ENCODE data around the gene MYNN.

Gene MYNN

GRCh38 chr3:169758359-169758994 lies 14.7 kb upstream of the MYNN start:
- H3K27ac ChIP-seq (ENCODE audit: poor library complexity, severe bottlenecking): peak overlapping the region; percentile 75
- peaks cover 26% of the 10 kb centered on the region for H3K4me1 ChIP-seq (ENCODE audit: insufficient read depth, poor library complexity, severe bottlenecking)
- ATAC-seq (ENCODE audit: low read depth): no peak
- no peaks in the 10 kb centered on the region for H3K27me3 ChIP-seq (ENCODE audit: insufficient read depth, poor library complexity, severe bottlenecking)
- no peak for TF ChIP-seq CTCF (IDR thresholded peaks at IDR 0.05; ENCODE audit: poor library complexity, severe bottlenecking)
- no peaks in the 10 kb centered on the region for H3K36me3 ChIP-seq (ENCODE audit: low read depth)
- H3K9me3 ChIP-seq (ENCODE audit: severe bottlenecking): peaks cover 3% of the 10 kb centered on the region
- DNase-seq (ENCODE audit: low spot score): no peak
- H3K4me3 ChIP-seq (ENCODE audit: severe bottlenecking): no peak overlapping the region

- DNase-seq (ENCODE audit: low spot score): no peak
- H3K4me3 ChIP-seq (ENCODE audit: severe bottlenecking): no peak overlapping the region
- ATAC-seq (ENCODE audit: low read depth): peak; percentile 90
Measured at GRCh38 chr3:169759256-169759655, 13.9 kb upstream of the MYNN start.

GRCh38 chr3:169760479-169760878 lies 12.7 kb upstream of the MYNN start:
- no peaks in the 10 kb centered on the region for H3K27me3 ChIP-seq (ENCODE audit: insufficient read depth, poor library complexity, severe bottlenecking)
- DNase-seq (ENCODE audit: low spot score) (no peak), ATAC-seq (ENCODE audit: low read depth) (no peak)
- TF ChIP-seq CTCF (IDR thresholded peaks at IDR 0.05; ENCODE audit: poor library complexity, severe bottlenecking): no peak
- H3K4me1 ChIP-seq (ENCODE audit: insufficient read depth, poor library complexity, severe bottlenecking): peaks cover 21% of the 10 kb centered on the region
- no peak overlapping the region for H3K4me3 ChIP-seq (ENCODE audit: severe bottlenecking)
- H3K9me3 ChIP-seq (ENCODE audit: severe bottlenecking): peaks cover 3% of the 10 kb centered on the region
- no peaks in the 10 kb centered on the region for H3K36me3 ChIP-seq (ENCODE audit: low read depth)
- H3K27ac ChIP-seq (ENCODE audit: poor library complexity, severe bottlenecking): peak overlapping the region; percentile 75

More at GRCh38 chr3:169759256-169759655, 13.9 kb upstream of the MYNN start:
- no peak for TF ChIP-seq CTCF (IDR thresholded peaks at IDR 0.05; ENCODE audit: poor library complexity, severe bottlenecking)
- H3K27me3 ChIP-seq (ENCODE audit: insufficient read depth, poor library complexity, severe bottlenecking): no peaks in the 10 kb centered on the region
- no peaks in the 10 kb centered on the region for H3K36me3 ChIP-seq (ENCODE audit: low read depth)
- peaks cover 3% of the 10 kb centered on the region for H3K9me3 ChIP-seq (ENCODE audit: severe bottlenecking)
- peak overlapping the region; percentile 75 for H3K27ac ChIP-seq (ENCODE audit: poor library complexity, severe bottlenecking)
- peaks cover 31% of the 10 kb centered on the region for H3K4me1 ChIP-seq (ENCODE audit: insufficient read depth, poor library complexity, severe bottlenecking)

GRCh38 chr3:169764312-169764881 lies 8.8 kb upstream of the MYNN start:
- DNase-seq (ENCODE audit: low spot score): peak; percentile 58
- peak; percentile 24 for ATAC-seq (ENCODE audit: low read depth)
- peaks cover 9% of the 10 kb centered on the region for H3K4me1 ChIP-seq (ENCODE audit: insufficient read depth, poor library complexity, severe bottlenecking)
- no peaks in the 10 kb centered on the region for H3K27me3 ChIP-seq (ENCODE audit: insufficient read depth, poor library complexity, severe bottlenecking)
- no peak for TF ChIP-seq CTCF (IDR thresholded peaks at IDR 0.05; ENCODE audit: poor library complexity, severe bottlenecking)
- H3K4me3 ChIP-seq (ENCODE audit: severe bottlenecking): peak overlapping the region; percentile 53
- H3K27ac ChIP-seq (ENCODE audit: poor library complexity, severe bottlenecking): peak overlapping the region; percentile 80
- H3K36me3 ChIP-seq (ENCODE audit: low read depth): no peaks in the 10 kb centered on the region
- peaks cover 3% of the 10 kb centered on the region for H3K9me3 ChIP-seq (ENCODE audit: severe bottlenecking)
